ENCODE results near the gene AHRR.

DNA sequence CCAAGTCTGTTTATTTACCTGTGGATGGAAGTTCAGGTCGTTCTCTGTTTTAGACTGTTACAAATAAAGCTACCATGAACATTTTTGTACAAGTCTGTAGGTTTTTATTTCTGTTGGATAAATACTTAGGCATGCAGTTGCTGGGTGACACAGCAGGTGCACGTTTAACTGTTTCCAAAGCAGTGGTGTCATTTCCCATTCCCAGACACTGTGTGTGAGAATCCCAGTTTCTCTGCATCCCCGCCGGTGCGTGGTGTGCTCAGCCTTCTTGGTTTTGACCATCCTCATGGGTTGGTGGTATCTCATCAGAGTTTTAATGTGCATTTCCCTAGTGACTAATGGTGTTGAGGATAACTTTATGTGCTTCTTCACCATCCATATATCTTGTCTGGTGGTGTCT lies 27.2 kb downstream of the AHRR start:
- TF ChIP-seq EP300 (IDR thresholded peaks at IDR 0.05) = no peak
- TF ChIP-seq NFE2L2 (conservative IDR thresholded peaks at IDR 0.05; ENCODE audit: low read length) = no peak
- no peak for TF ChIP-seq CHD2 (IDR thresholded peaks at IDR 0.05; ENCODE audit: low read length, partially characterized antibody)
- TF ChIP-seq, protein P1, sequence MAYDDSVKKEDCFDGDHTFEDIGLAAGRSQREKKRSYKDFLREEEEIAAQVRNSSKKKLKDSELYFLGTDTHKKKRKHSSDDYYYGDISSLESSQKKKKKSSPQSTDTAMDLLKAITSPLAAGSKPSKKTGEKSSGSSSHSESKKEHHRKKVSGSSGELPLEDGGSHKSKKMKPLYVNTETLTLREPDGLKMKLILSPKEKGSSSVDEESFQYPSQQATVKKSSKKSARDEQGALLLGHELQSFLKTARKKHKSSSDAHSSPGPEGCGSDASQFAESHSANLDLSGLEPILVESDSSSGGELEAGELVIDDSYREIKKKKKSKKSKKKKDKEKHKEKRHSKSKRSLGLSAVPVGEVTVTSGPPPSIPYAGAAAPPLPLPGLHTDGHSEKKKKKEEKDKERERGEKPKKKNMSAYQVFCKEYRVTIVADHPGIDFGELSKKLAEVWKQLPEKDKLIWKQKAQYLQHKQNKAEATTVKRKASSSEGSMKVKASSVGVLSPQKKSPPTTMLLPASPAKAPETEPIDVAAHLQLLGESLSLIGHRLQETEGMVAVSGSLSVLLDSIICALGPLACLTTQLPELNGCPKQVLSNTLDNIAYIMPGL (CRISPR knock-in tag; IDR thresholded peaks at IDR 0.05; ENCODE audit: borderline replicate concordance) = no peak
- TF ChIP-seq, protein P2, sequence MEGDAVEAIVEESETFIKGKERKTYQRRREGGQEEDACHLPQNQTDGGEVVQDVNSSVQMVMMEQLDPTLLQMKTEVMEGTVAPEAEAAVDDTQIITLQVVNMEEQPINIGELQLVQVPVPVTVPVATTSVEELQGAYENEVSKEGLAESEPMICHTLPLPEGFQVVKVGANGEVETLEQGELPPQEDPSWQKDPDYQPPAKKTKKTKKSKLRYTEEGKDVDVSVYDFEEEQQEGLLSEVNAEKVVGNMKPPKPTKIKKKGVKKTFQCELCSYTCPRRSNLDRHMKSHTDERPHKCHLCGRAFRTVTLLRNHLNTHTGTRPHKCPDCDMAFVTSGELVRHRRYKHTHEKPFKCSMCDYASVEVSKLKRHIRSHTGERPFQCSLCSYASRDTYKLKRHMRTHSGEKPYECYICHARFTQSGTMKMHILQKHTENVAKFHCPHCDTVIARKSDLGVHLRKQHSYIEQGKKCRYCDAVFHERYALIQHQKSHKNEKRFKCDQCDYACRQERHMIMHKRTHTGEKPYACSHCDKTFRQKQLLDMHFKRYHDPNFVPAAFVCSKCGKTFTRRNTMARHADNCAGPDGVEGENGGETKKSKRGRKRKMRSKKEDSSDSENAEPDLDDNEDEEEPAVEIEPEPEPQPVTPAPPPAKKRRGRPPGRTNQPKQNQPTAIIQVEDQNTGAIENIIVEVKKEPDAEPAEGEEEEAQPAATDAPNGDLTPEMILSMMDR (IDR thresholded peaks at IDR 0.05) = no peak
- no peak for TF ChIP-seq HDAC2 (IDR thresholded peaks at IDR 0.05)
- no peak for TF ChIP-seq POLR2A (IDR thresholded peaks at IDR 0.05; ENCODE audit: low read length)
- no peak for TF ChIP-seq RARB (CRISPR knock-in tag; IDR thresholded peaks at IDR 0.05)
- TF ChIP-seq HEYL (CRISPR knock-in tag; IDR thresholded peaks at IDR 0.05) = no peak
- TF ChIP-seq ZC3H11A (IDR thresholded peaks at IDR 0.05) = no peak
- no peak for TF ChIP-seq NR3C1 (IDR thresholded peaks at IDR 0.05)
